B cell (primary cell): Measurements from ENCODE around the gene MAP4K2. TPM values are rescaled to one million over a fixed set of nuclear protein-coding genes. Genes with fewer than 3 reads are reported as not detected.
A peak's percentile ranks its signal among the peaks of the same experiment; 100 is the strongest.

Experiments used
- ATAC-seq: fragments of 200-7000 bp; cut with Tn5 transposase; one replicate; pipeline ENCODE4 v1.10.0; 2021; ENCODE audit warnings: low read depth, mild to moderate bottlenecking, moderate number of reproducible peaks, moderate library complexity
- CTCF ChIA-PET: fragments of 350-600 bp; sonication (Branson Sonifier 250); formaldehyde crosslinking; loops from one replicate; lab custom pipeline; 2021; ENCODE audit warnings: antibody characterized with exemption, inconsistent platforms; lab: Charles Lee
- POLR2A ChIA-PET: fragments of 350-600 bp; sonication (Branson Sonifier 250); formaldehyde crosslinking; loops from one replicate; lab custom pipeline; 2021; ENCODE audit warnings: antibody characterized with exemption; lab: Charles Lee
- DNase-seq: peaks from one replicate; pipeline ENCODE4 v3.0.0; 2013
- H2AFZ ChIP-seq: 2 replicates; pipeline ENCODE4 v1.6.1; 2012; ENCODE audit warnings: mild to moderate bottlenecking, low read depth, low read length; ENCODE audit not compliant: insufficient read depth, poor library complexity, severe bottlenecking
- H3K27ac ChIP-seq, 2 donors: 1 replicate in 1 of 2; 2 replicates in 1 of 2; pipeline ENCODE4 v1.5.1; 2012 to 2013; ENCODE audit warnings: low read length in 2 of 2, mild to moderate bottlenecking in 2 of 2, moderate library complexity in 1 of 2
- H3K27me3 ChIP-seq, 4 experiments: fragments of 200-600 bp in 1 of 4; sonication (generic) in 1 of 4; replicated peaks in 1 of 4; 1 replicate in 2 of 4; 2 replicates in 2 of 4; pipeline versions ENCODE4 v1.6.1 to v1.7.0; 2013 to 2016; ENCODE audit warnings: low read length in 3 of 4, mild to moderate bottlenecking in 2 of 4, mixed read lengths in 1 of 4, moderate library complexity in 1 of 4; ENCODE audit not compliant: insufficient read depth in 4 of 4, control insufficient read depth in 3 of 4; ENCODE audit errors: control extremely low read depth in 1 of 4
- H3K36me3 ChIP-seq, 2 experiments: replicated peaks in 1 of 2; 1 replicate in 1 of 2; 2 replicates in 1 of 2; pipeline versions ENCODE4 v1.6.1 to v1.7.1; 2013; ENCODE audit warnings: low read length in 1 of 2; ENCODE audit not compliant: insufficient read depth in 2 of 2, control insufficient read depth in 1 of 2; ENCODE audit errors: control extremely low read depth in 1 of 2, extremely low read depth in 1 of 2
- H3K4me1 ChIP-seq, 2 donors: fragments of 200-600 bp in 1 of 2; sonication (generic) in 1 of 2; 1 replicate in 1 of 2; 2 replicates in 1 of 2; pipeline versions ENCODE4 v1.5.1 to v1.6.1; 2013 to 2017; ENCODE audit warnings: low read length in 2 of 2; ENCODE audit not compliant: control insufficient read depth in 2 of 2, insufficient read depth in 2 of 2
- H3K4me2 ChIP-seq: replicated peaks from 2 replicates; pipeline ENCODE3; 2012; ENCODE audit warnings: mild to moderate bottlenecking, low read depth, low read length; ENCODE audit not compliant: poor library complexity, severe bottlenecking
- H3K4me3 ChIP-seq, 5 experiments: fragments of 200-600 bp in 1 of 5; sonication (generic) in 1 of 5; 1 replicate in 3 of 5; 2 replicates in 2 of 5; pipeline versions ENCODE4 v1.5.1 to v1.7.0; 2011 to 2016; ENCODE audit warnings: low read length in 4 of 5, mild to moderate bottlenecking in 4 of 5, low read depth in 2 of 5, control low read depth in 1 of 5, moderate library complexity in 1 of 5; ENCODE audit not compliant: insufficient read depth in 1 of 5; ENCODE audit errors: control extremely low read depth in 1 of 5, extremely low read depth in 1 of 5
- H3K79me2 ChIP-seq: fragments of 200-600 bp; sonication (generic); one replicate; pipeline ENCODE4 v1.6.0; 2016; ENCODE audit warnings: low read length; ENCODE audit not compliant: control insufficient read depth, insufficient read depth
- H3K9ac ChIP-seq: fragments of 200-600 bp; sonication (generic); 2 replicates; pipeline ENCODE4 v1.6.1; 2017; ENCODE audit warnings: mild to moderate bottlenecking, low read length, moderate library complexity
- H3K9me3 ChIP-seq, 3 donors: one replicate each; pipeline versions ENCODE4 v1.6.1 to v1.7.1; 2013; ENCODE audit warnings: low read length in 2 of 3; ENCODE audit not compliant: control insufficient read depth in 2 of 3, insufficient read depth in 1 of 3; ENCODE audit errors: control extremely low read depth in 1 of 3
- H4K20me1 ChIP-seq: 2 replicates; pipeline ENCODE4 v1.6.0; 2012; ENCODE audit warnings: mild to moderate bottlenecking, low read length; ENCODE audit not compliant: insufficient read depth, control insufficient read depth, poor library complexity, severe bottlenecking
- H3K27ac Mint-ChIP-seq: one replicate; pipeline ENCODE4 v1.8.0; 2021; ENCODE audit warnings: mixed read lengths
- H3K27me3 Mint-ChIP-seq: one replicate; pipeline ENCODE4 v1.8.0; 2021; ENCODE audit warnings: mixed read lengths
- H3K4me1 Mint-ChIP-seq: one replicate; pipeline ENCODE4 v1.8.0; 2021; ENCODE audit warnings: mixed read lengths
- H3K4me3 Mint-ChIP-seq: one replicate; pipeline ENCODE4 v1.8.0; 2021; ENCODE audit warnings: mixed read lengths
- H3K9me3 Mint-ChIP-seq: one replicate; pipeline ENCODE4 v1.8.0; 2022; ENCODE audit warnings: mixed read lengths; ENCODE audit not compliant: insufficient read depth
- CTCF ChIP-seq: fragments of 200-600 bp; IDR thresholded peaks from one replicate; pipeline ENCODE4 v1.8.0; 2022; ENCODE audit warnings: antibody characterized with exemption, mild to moderate bottlenecking
- EZH2 ChIP-seq: IDR thresholded peaks from 2 replicates; pipeline ENCODE4 v1.6.1; 2012; ENCODE audit warnings: borderline replicate concordance, low read depth, mild to moderate bottlenecking, moderate library complexity, low read length; ENCODE audit not compliant: insufficient read depth, poor library complexity, severe bottlenecking
- WGBS: methylation state at CpG from one replicate; pipeline ENCODE4 v1.1.5; 2013; ENCODE audit warnings: missing lambda C conversion rate; ENCODE audit not compliant: insufficient coverage; 5-methylcytosine and 5-hydroxymethylcytosine counted together
- intact Hi-C: fragments of 100-400 bp; cut with micrococcal nuclease; formaldehyde crosslinking; loops from one replicate; pipeline ENCODE4 v1.10.0; 2022
- polyA plus RNA-seq: library from polyadenylated mRNA; depleted of rRNA; stranded (reverse); fragments of >200 nt; gene quantifications from 2 replicates; pipeline ENCODE4 v1.2.3, GENCODE V29; 2012
- total RNA-seq, 2 donors: library from RNA; stranded (reverse); fragments of 120-200 nt in 1 of 2; gene quantifications; 1 replicate in 1 of 2; 2 replicates in 1 of 2; pipeline versions ENCODE4 v1.2.3 to v1.2.4, GENCODE V29; 2013 to 2022

The MAP4K2 gene
- total and polyA plus RNA-seq, 2 donors (not counting 1 experiment from before 2014, with no cell fraction given): 118 to 163 TPM

- H3K4me3 Mint-ChIP-seq: no peak overlapping the region
- H4K20me1 ChIP-seq: peaks cover 75% of the 10 kb centered on the region
- no peak overlapping the region for H3K4me3 ChIP-seq
- TF ChIP-seq CTCF: no peak
- TF ChIP-seq EZH2: no peak
- no peaks in the 10 kb centered on the region for H3K27me3 ChIP-seq
- intact Hi-C loops: loop anchor here (1.0 kb wide), 1 partner anchor 24 kb away; no protein-coding TSS in a partner anchor
- H3K27ac Mint-ChIP-seq: peak overlapping the region; percentile 92
- CTCF ChIA-PET: interaction anchor here (1.2 to 12.2 kb wide), 6 partner anchors 10 to 60 kb away, joined by 3 to 280 read pairs (median 5); partner anchors contain the start of genes RASGRP2 and SF1
- H3K9ac ChIP-seq: no peak overlapping the region
- no peak overlapping the region for H2AFZ ChIP-seq
- H3K27me3 Mint-ChIP-seq: no peaks in the 10 kb centered on the region
- peaks cover 9 to 89% of the 10 kb centered on the region in 2 experiments for H3K36me3 ChIP-seq
- H3K27ac ChIP-seq: peak overlapping the region; percentile 64 to 75
- peaks cover 91% of the 10 kb centered on the region for H3K4me1 Mint-ChIP-seq
- whole genome bisulfite sequencing: 97% methylated on average over 6 of the region's 11 CpGs
- H3K9me3 Mint-ChIP-seq: no peaks in the 10 kb centered on the region
- H3K79me2 ChIP-seq: peaks cover 60% of the 10 kb centered on the region
- ATAC-seq (no peak), DNase-seq (no peak)
- peak overlapping the region; percentile 54 for H3K4me2 ChIP-seq
- no peaks in the 10 kb centered on the region for H3K9me3 ChIP-seq
- H3K4me1 ChIP-seq: peaks cover 85 to 99% of the 10 kb centered on the region in 2 donors
- POLR2A ChIA-PET: interaction anchor here (1.2 to 2.5 kb wide), 3 partner anchors 9 to 22 kb away, joined by 3 to 10 read pairs (median 4); partner anchors contain the start of gene RASGRP2
Measured at GRCh38 chr11:64766881-64767280, 36.1 kb downstream of the MAP4K2 start.

- POLR2A ChIA-PET: interaction anchor here (0.9 to 8.8 kb wide), 2 partner anchors 13 to 20 kb away, joined by 4 to 175 read pairs; partner anchors contain the start of genes RASGRP2 and SF1
- DNase-seq: no peak
- H2AFZ ChIP-seq: no peak overlapping the region
- peaks cover 85 to 99% of the 10 kb centered on the region in 2 donors for H3K4me1 ChIP-seq
- H3K9me3 Mint-ChIP-seq: no peaks in the 10 kb centered on the region
- no peak overlapping the region for H3K4me3 ChIP-seq
- no peaks in the 10 kb centered on the region for H3K27me3 Mint-ChIP-seq
- H3K4me3 Mint-ChIP-seq: peak overlapping the region; percentile 74
- CTCF ChIA-PET: interaction anchor here (1.0 to 12.2 kb wide), 3 partner anchors 10 to 61 kb away, joined by 3 to 280 read pairs (median 3); partner anchors contain the start of gene RASGRP2
- no peak for TF ChIP-seq EZH2
- H3K36me3 ChIP-seq: peaks cover 8 to 81% of the 10 kb centered on the region in 2 experiments
- no peak overlapping the region for H3K9ac ChIP-seq
- no peak overlapping the region for H3K27ac ChIP-seq
- no peak overlapping the region for H3K4me2 ChIP-seq
- intact Hi-C loops: no loop called here
- H4K20me1 ChIP-seq: peaks cover 67% of the 10 kb centered on the region
- peaks cover 56% of the 10 kb centered on the region for H3K79me2 ChIP-seq
- H3K27ac Mint-ChIP-seq: peak overlapping the region; percentile 76
- WGBS: 97% methylated on average over 20 of the region's 42 CpGs
- ATAC-seq: no peak
- H3K4me1 Mint-ChIP-seq: peaks cover 88% of the 10 kb centered on the region
- H3K9me3 ChIP-seq: no peaks in the 10 kb centered on the region
- no peaks in the 10 kb centered on the region for H3K27me3 ChIP-seq
Measured at GRCh38 chr11:64765851-64766665, 37.0 kb downstream of the MAP4K2 start.
